ENCODE measurements around the gene ACOT7.

The ACOT7 gene

GRCh38 chr1:6414881-6415626 lies 21.5 kb upstream of the ACOT7 start:
- H3K27ac ChIP-seq (ENCODE audit: low read depth, low read length, poor library complexity, severe bottlenecking): no peak overlapping the region
- no peak overlapping the region for H2AFZ ChIP-seq (ENCODE audit: low read length)
- no peaks in the 10 kb centered on the region for H3K9me2 ChIP-seq (ENCODE audit: low read depth, low read length)
- H3K27me3 ChIP-seq (ENCODE audit: insufficient read depth, low read length): peaks cover 15% of the 10 kb centered on the region
- H3K36me3 ChIP-seq (ENCODE audit: insufficient read depth, low read length): no peaks in the 10 kb centered on the region
- no peak overlapping the region for H3K4me2 ChIP-seq (ENCODE audit: low read length)
- TF ChIP-seq EZH2 (IDR thresholded peaks at IDR 0.05; ENCODE audit: borderline replicate concordance, low read length) (no peak), CTCF (IDR thresholded peaks at IDR 0.05; ENCODE audit: low read length) (no peak)
- H3K4me1 ChIP-seq (ENCODE audit: insufficient read depth, low read length, severe bottlenecking): no peaks in the 10 kb centered on the region
- H3K4me3 ChIP-seq (ENCODE audit: low read depth, low read length, poor library complexity, severe bottlenecking): no peak overlapping the region
- H3K79me2 ChIP-seq (ENCODE audit: insufficient read depth, low read length): no peaks in the 10 kb centered on the region
- H3F3A ChIP-seq (ENCODE audit: insufficient read depth, low read length): no peaks in the 10 kb centered on the region
- no peak overlapping the region for H3K9ac ChIP-seq (ENCODE audit: low read length)
- no peaks in the 10 kb centered on the region for H3K9me3 ChIP-seq (ENCODE audit: low read length)
- no peaks in the 10 kb centered on the region for H4K20me1 ChIP-seq (ENCODE audit: insufficient read depth, low read length)

GRCh38 chr1:6414443-6414844 lies 20.9 kb upstream of the ACOT7 start:
- no peak overlapping the region for H2AFZ ChIP-seq (ENCODE audit: low read length)
- H3K27ac ChIP-seq (ENCODE audit: low read depth, low read length, poor library complexity, severe bottlenecking): no peak overlapping the region
- no peaks in the 10 kb centered on the region for H3K4me1 ChIP-seq (ENCODE audit: insufficient read depth, low read length, severe bottlenecking)

GRCh38 chr1:6412896-6413295 lies 19.3 kb upstream of the ACOT7 start:
- no peaks in the 10 kb centered on the region for H3K36me3 ChIP-seq (ENCODE audit: insufficient read depth, low read length)
- no peaks in the 10 kb centered on the region for H4K20me1 ChIP-seq (ENCODE audit: insufficient read depth, low read length)
- H3K4me2 ChIP-seq (ENCODE audit: low read length): no peak overlapping the region
- peaks cover 15% of the 10 kb centered on the region for H3K27me3 ChIP-seq (ENCODE audit: insufficient read depth, low read length)
- no peaks in the 10 kb centered on the region for H3K4me1 ChIP-seq (ENCODE audit: insufficient read depth, low read length, severe bottlenecking)
- H2AFZ ChIP-seq (ENCODE audit: low read length): no peak overlapping the region
- no peaks in the 10 kb centered on the region for H3K9me3 ChIP-seq (ENCODE audit: low read length)
- no peak overlapping the region for H3K4me3 ChIP-seq (ENCODE audit: low read depth, low read length, poor library complexity, severe bottlenecking)
- no peaks in the 10 kb centered on the region for H3K9me2 ChIP-seq (ENCODE audit: low read depth, low read length)
- no peaks in the 10 kb centered on the region for H3F3A ChIP-seq (ENCODE audit: insufficient read depth, low read length)
- no peaks in the 10 kb centered on the region for H3K79me2 ChIP-seq (ENCODE audit: insufficient read depth, low read length)
- TF ChIP-seq CTCF (IDR thresholded peaks at IDR 0.05; ENCODE audit: low read length) (no peak), EZH2 (IDR thresholded peaks at IDR 0.05; ENCODE audit: borderline replicate concordance, low read length) (no peak)
- H3K9ac ChIP-seq (ENCODE audit: low read length): no peak overlapping the region
- H3K27ac ChIP-seq (ENCODE audit: low read depth, low read length, poor library complexity, severe bottlenecking): no peak overlapping the region

More at GRCh38 chr1:6414443-6414844, 20.9 kb upstream of the ACOT7 start:
- Histone ChIP-seq H3K79me2 (ENCODE audit: insufficient read depth, low read length) (no peaks in the 10 kb centered on the region), H3K9me3 (ENCODE audit: low read length) (no peaks in the 10 kb centered on the region), H3K4me2 (ENCODE audit: low read length) (no peak overlapping the region), H3K9me2 (ENCODE audit: low read depth, low read length) (no peaks in the 10 kb centered on the region), H3K4me3 (ENCODE audit: low read depth, low read length, poor library complexity, severe bottlenecking) (no peak overlapping the region), H3K36me3 (ENCODE audit: insufficient read depth, low read length) (no peaks in the 10 kb centered on the region), H4K20me1 (ENCODE audit: insufficient read depth, low read length) (no peaks in the 10 kb centered on the region), H3K27me3 (ENCODE audit: insufficient read depth, low read length) (peaks cover 15% of the 10 kb centered on the region), H3K9ac (ENCODE audit: low read length) (no peak overlapping the region), H3F3A (ENCODE audit: insufficient read depth, low read length) (no peaks in the 10 kb centered on the region)
- peak; percentile 60 for TF ChIP-seq CTCF (IDR thresholded peaks at IDR 0.05; ENCODE audit: low read length)
- TF ChIP-seq EZH2 (IDR thresholded peaks at IDR 0.05; ENCODE audit: borderline replicate concordance, low read length): no peak
